ENCODE results near the gene RNF128.
A peak's percentile ranks its signal among the peaks of the same experiment; 100 is the strongest.
"Not testable (repeated sequence)": the region's sequence is repeated elsewhere in the genome, so short reads cannot be mapped to it uniquely, and the experiment has no call there.

RNF128 gene

DNA sequence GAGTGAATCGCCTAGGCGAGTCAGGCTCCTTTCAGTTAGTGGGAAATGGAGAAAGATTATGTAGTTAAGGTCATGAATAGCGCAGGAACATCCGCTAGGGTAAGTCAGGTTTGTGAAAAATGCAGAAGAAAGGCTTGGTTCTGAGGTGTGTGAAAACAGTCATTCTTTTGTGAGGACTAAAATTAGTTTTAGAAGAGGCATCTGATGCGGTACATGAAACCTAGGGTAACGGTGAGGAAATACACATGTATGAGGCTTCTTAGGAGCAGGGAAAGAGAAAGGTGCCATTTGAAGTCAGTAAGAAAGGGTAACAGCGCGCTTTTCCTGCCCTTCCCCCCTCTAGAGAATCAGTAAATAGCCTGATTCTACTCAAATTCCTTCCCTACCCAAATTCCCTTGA, 570 bp upstream of the RNF128 start:
- H3K9ac ChIP-seq (ENCODE audit: low read depth, low read length), result peak overlapping the region; percentile 65

GRCh38 chrX:106728337-106728736, 1.8 kb downstream of the RNF128 start:
- H3K9ac ChIP-seq (ENCODE audit: low read depth, low read length), result no peak overlapping the region
- peaks cover 4% of the 10 kb centered on the region; the same call in 1 of the 2 replicates for H3K4me1 ChIP-seq (ENCODE audit: insufficient read depth, low read length)
- no peaks in the 10 kb centered on the region for H3K36me3 ChIP-seq (ENCODE audit: insufficient read depth, low read length)
- no peaks in the 10 kb centered on the region for H3K9me3 ChIP-seq (ENCODE audit: control insufficient read depth, insufficient read depth, low read length)

More for the DNA sequence above, 570 bp upstream of the RNF128 start:
- H3K36me3 ChIP-seq (ENCODE audit: insufficient read depth, low read length), result no peaks in the 10 kb centered on the region
- no peaks in the 10 kb centered on the region for H3K9me3 ChIP-seq (ENCODE audit: control insufficient read depth, insufficient read depth, low read length)
- peaks cover 4% of the 10 kb centered on the region; the same call in 1 of the 2 replicates for H3K4me1 ChIP-seq (ENCODE audit: insufficient read depth, low read length)

DNA sequence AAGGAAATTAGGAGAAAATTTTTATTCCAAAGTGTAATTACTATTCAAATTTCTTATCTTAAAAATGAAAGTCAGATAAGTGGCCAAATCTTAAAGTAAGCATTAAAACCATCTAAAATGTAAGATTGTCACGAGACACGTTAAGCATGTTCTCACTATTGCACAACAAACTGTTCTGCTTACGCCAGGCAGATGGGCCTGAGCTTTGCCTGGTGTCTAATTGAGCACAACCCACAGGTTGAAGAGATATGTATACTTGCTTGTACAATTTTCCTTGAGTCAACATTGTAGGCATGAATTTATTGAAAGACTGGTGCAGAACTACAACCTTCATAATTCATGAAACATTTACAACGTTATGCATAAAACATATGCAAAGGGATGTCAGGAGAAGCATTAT, 3.9 kb downstream of the RNF128 start:
- H3K9ac ChIP-seq (ENCODE audit: low read depth, low read length), result no peak overlapping the region
- H3K4me1 ChIP-seq (ENCODE audit: insufficient read depth, low read length), result peaks cover 4% of the 10 kb centered on the region; the same call in 1 of the 2 replicates
- no peaks in the 10 kb centered on the region for H3K9me3 ChIP-seq (ENCODE audit: control insufficient read depth, insufficient read depth, low read length)
- no peaks in the 10 kb centered on the region for H3K36me3 ChIP-seq (ENCODE audit: insufficient read depth, low read length)

GRCh38 chrX:106731590-106731989, 5.1 kb downstream of the RNF128 start:
- no peaks in the 10 kb centered on the region for H3K36me3 ChIP-seq (ENCODE audit: insufficient read depth, low read length)
- H3K9ac ChIP-seq (ENCODE audit: low read depth, low read length), result no peak overlapping the region
- H3K4me1 ChIP-seq (ENCODE audit: insufficient read depth, low read length), result peaks cover 4% of the 10 kb centered on the region; the same call in 1 of the 2 replicates
- no peaks in the 10 kb centered on the region for H3K9me3 ChIP-seq (ENCODE audit: control insufficient read depth, insufficient read depth, low read length)

DNA sequence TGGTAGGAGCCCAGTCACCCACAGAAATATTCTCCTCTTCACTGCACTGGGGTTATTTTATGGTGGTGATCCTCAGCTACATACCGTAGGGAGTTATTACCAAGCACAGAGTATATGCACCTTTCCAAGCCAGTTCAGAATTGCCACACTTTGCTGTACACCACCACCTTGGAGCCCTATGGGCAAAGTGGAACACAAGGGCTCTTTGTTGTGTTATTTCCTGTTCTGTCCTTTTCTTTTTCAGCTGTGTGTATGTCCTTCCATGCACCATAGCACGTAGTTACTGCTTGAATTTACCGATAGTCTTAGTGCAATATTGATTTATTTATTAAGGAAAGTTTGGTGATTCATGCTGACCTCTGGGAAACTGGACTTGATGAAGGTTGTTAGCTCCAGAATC, 8.3 kb downstream of the RNF128 start:
- Histone ChIP-seq H3K4me1 (ENCODE audit: insufficient read depth, low read length) (no peaks in the 10 kb centered on the region), H3K36me3 (ENCODE audit: insufficient read depth, low read length) (no peaks in the 10 kb centered on the region), H3K9me3 (ENCODE audit: control insufficient read depth, insufficient read depth, low read length) (no peaks in the 10 kb centered on the region), H3K9ac (ENCODE audit: low read depth, low read length) (no peak overlapping the region)

GRCh38 chrX:106740193-106740780, 13.8 kb downstream of the RNF128 start:
- no peaks in the 10 kb centered on the region for H3K4me1 ChIP-seq (ENCODE audit: insufficient read depth, low read length)
- no peak overlapping the region for H3K9ac ChIP-seq (ENCODE audit: low read depth, low read length)

DNA sequence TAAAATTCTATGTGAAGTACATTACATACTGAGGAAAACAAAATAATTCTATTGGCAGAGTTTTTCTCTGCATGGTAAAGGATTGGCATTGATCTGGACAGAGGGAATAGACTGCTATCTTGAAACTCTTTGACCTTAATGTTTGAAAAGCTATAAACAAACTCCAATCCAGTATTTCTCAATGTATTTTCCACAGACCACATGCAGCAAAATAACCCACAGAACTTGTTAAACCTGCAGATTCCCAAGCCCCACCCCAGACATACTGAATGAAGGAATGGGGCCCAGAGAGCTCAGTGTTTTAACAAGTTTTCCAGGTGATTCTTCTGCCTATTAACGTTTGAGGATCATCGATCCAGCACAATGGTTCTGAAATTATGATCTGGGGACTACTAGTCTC, 15.7 kb downstream of the RNF128 start:
- H3K9ac ChIP-seq (ENCODE audit: low read depth, low read length), result no peak overlapping the region
- no peaks in the 10 kb centered on the region for H3K4me1 ChIP-seq (ENCODE audit: insufficient read depth, low read length)
- H3K9me3 ChIP-seq (ENCODE audit: control insufficient read depth, insufficient read depth, low read length), result no peaks in the 10 kb centered on the region
- H3K36me3 ChIP-seq (ENCODE audit: insufficient read depth, low read length), result no peaks in the 10 kb centered on the region

More at GRCh38 chrX:106740193-106740780, 13.8 kb downstream of the RNF128 start:
- H3K36me3 ChIP-seq (ENCODE audit: insufficient read depth, low read length), result no peaks in the 10 kb centered on the region
- no peaks in the 10 kb centered on the region for H3K9me3 ChIP-seq (ENCODE audit: control insufficient read depth, insufficient read depth, low read length)

DNA sequence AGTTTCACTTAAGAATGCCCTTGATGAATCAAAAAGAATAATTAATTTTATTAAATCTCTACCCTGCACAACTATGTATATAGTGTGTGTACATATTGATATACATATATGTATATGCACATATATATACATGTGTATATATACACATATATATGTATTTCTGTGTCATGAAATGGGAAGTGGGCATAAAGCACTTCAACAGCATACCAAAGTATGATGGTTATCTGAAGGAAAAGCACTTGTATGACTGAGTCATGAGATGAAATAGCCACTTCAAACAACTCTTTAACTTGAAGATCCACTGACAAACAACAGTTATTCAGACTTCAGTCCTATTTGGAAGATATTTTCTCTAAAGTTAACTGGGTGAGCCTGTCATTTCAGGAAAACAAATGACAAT, 16.3 kb downstream of the RNF128 start:
- H3K4me1 ChIP-seq (ENCODE audit: insufficient read depth, low read length), result no peaks in the 10 kb centered on the region
- H3K36me3 ChIP-seq (ENCODE audit: insufficient read depth, low read length), result no peaks in the 10 kb centered on the region
- no peak overlapping the region for H3K9ac ChIP-seq (ENCODE audit: low read depth, low read length)
- no peaks in the 10 kb centered on the region for H3K9me3 ChIP-seq (ENCODE audit: control insufficient read depth, insufficient read depth, low read length)

- Histone ChIP-seq H3K9me3 (ENCODE audit: control insufficient read depth, insufficient read depth, low read length) (no peaks in the 10 kb centered on the region), H3K36me3 (ENCODE audit: insufficient read depth, low read length) (no peaks in the 10 kb centered on the region), H3K9ac (ENCODE audit: low read depth, low read length) (no peak overlapping the region), H3K4me1 (ENCODE audit: insufficient read depth, low read length) (peaks cover 16% of the 10 kb centered on the region)
Observed at GRCh38 chrX:106748377-106748776, 21.9 kb downstream of the RNF128 start.

- no peaks in the 10 kb centered on the region for H3K9me3 ChIP-seq (ENCODE audit: control insufficient read depth, insufficient read depth, low read length)
- peaks cover 16% of the 10 kb centered on the region for H3K4me1 ChIP-seq (ENCODE audit: insufficient read depth, low read length)
Observed at GRCh38 chrX:106751407-106751806, 24.9 kb downstream of the RNF128 start.

GRCh38 chrX:106752101-106752678, 25.7 kb downstream of the RNF128 start:
- Histone ChIP-seq H3K36me3 (ENCODE audit: insufficient read depth, low read length) (no peaks in the 10 kb centered on the region), H3K4me1 (ENCODE audit: insufficient read depth, low read length) (peaks cover 16% of the 10 kb centered on the region), H3K9ac (ENCODE audit: low read depth, low read length) (no peak overlapping the region), H3K9me3 (ENCODE audit: control insufficient read depth, insufficient read depth, low read length) (no peaks in the 10 kb centered on the region)

More at GRCh38 chrX:106751407-106751806, 24.9 kb downstream of the RNF128 start:
- no peaks in the 10 kb centered on the region for H3K36me3 ChIP-seq (ENCODE audit: insufficient read depth, low read length)
- H3K9ac ChIP-seq (ENCODE audit: low read depth, low read length), result no peak overlapping the region

GRCh38 chrX:106769288-106769687, 42.8 kb downstream of the RNF128 start:
- not testable (repeated sequence) for H3K36me3 ChIP-seq (ENCODE audit: insufficient read depth, low read length); H3K4me1 ChIP-seq (ENCODE audit: insufficient read depth, low read length); H3K9me3 ChIP-seq (ENCODE audit: control insufficient read depth, insufficient read depth, low read length); H3K9ac ChIP-seq (ENCODE audit: low read depth, low read length)

- Histone ChIP-seq H3K4me1 (ENCODE audit: insufficient read depth, low read length) (no peaks in the 10 kb centered on the region), H3K36me3 (ENCODE audit: insufficient read depth, low read length) (no peaks in the 10 kb centered on the region), H3K9me3 (ENCODE audit: control insufficient read depth, insufficient read depth, low read length) (no peaks in the 10 kb centered on the region), H3K9ac (ENCODE audit: low read depth, low read length) (no peak overlapping the region)
Observed at GRCh38 chrX:106774981-106775380, 48.5 kb downstream of the RNF128 start.

GRCh38 chrX:106780264-106780663, 53.8 kb downstream of the RNF128 start:
- Histone ChIP-seq H3K4me1 (ENCODE audit: insufficient read depth, low read length) (peaks cover 22% of the 10 kb centered on the region), H3K36me3 (ENCODE audit: insufficient read depth, low read length) (no peaks in the 10 kb centered on the region), H3K9ac (ENCODE audit: low read depth, low read length) (no peak overlapping the region), H3K9me3 (ENCODE audit: control insufficient read depth, insufficient read depth, low read length) (no peaks in the 10 kb centered on the region)

GRCh38 chrX:106780664-106781377, 54.3 kb downstream of the RNF128 start:
- no peak overlapping the region for H3K9ac ChIP-seq (ENCODE audit: low read depth, low read length)

More at GRCh38 chrX:106780664-106781377, 54.3 kb downstream of the RNF128 start:
- Histone ChIP-seq H3K4me1 (ENCODE audit: insufficient read depth, low read length) (peaks cover 22% of the 10 kb centered on the region), H3K9me3 (ENCODE audit: control insufficient read depth, insufficient read depth, low read length) (no peaks in the 10 kb centered on the region), H3K36me3 (ENCODE audit: insufficient read depth, low read length) (no peaks in the 10 kb centered on the region)
